Gastroesophageal sphincter (tissue), 4 donors: Measurements from ENCODE around the gene EHD1. TPM values are rescaled to one million over a fixed set of nuclear protein-coding genes. Genes with fewer than 3 reads are reported as not detected.

Experiments used
- ATAC-seq: fragments of 150-250 bp; one replicate; pipeline ENCODE4 v1.9.1; 2016; ENCODE audit warnings: mild to moderate bottlenecking, moderate library complexity
- H3K27ac ChIP-seq, 4 donors: fragments of 200-600 bp; sonication (generic) in 3 of 4; 1 replicate in 3 of 4; 2 replicates in 1 of 4; pipeline ENCODE4 v1.5.1; 2016 to 2019
- H3K27me3 ChIP-seq: fragments of 200-600 bp; sonication (generic); one replicate; pipeline ENCODE4 v1.5.1; 2019
- H3K36me3 ChIP-seq, 2 donors: fragments of 200-600 bp; sonication (generic); one replicate each; pipeline ENCODE4 v1.5.1; 2019; ENCODE audit warnings: control low read depth in 1 of 2
- H3K4me1 ChIP-seq, 3 donors: fragments of 200-600 bp; sonication (generic); 1 replicate in 2 of 3; 2 replicates in 1 of 3; pipeline ENCODE4 v1.5.1; 2016 to 2019; ENCODE audit warnings: control low read depth in 2 of 3
- H3K4me3 ChIP-seq, 2 donors: fragments of 200-600 bp; sonication (generic); one replicate each; pipeline ENCODE4 v1.5.1; 2019; ENCODE audit warnings: mild to moderate bottlenecking in 1 of 2, moderate library complexity in 1 of 2
- H3K9me3 ChIP-seq, 3 donors: fragments of 200-600 bp; sonication (generic); one replicate each; pipeline ENCODE4 v1.5.1; 2017 to 2019; ENCODE audit warnings: control low read depth in 2 of 3
- CTCF ChIP-seq, 4 experiments: fragments of 200-600 bp in 2 of 4; fragments of 450-650 bp in 2 of 4; sonication (generic) in 1 of 4; IDR thresholded peaks; one replicate each; pipeline ENCODE4 v1.5.1; 2017 to 2019; ENCODE audit warnings: antibody characterized with exemption in 4 of 4, mild to moderate bottlenecking in 2 of 4, moderate library complexity in 2 of 4
- EP300 ChIP-seq: sonication (generic); formaldehyde crosslinking; IDR thresholded peaks from one replicate; pipeline ENCODE4 v1.6.1; 2017; ENCODE audit warnings: antibody characterized with exemption, mild to moderate bottlenecking
- POLR2A ChIP-seq, 2 donors: fragments of 450-650 bp; IDR thresholded peaks; one replicate each; pipeline ENCODE4 v1.6.1; 2017; ENCODE audit warnings: antibody characterized with exemption in 2 of 2, mild to moderate bottlenecking in 2 of 2, moderate library complexity in 1 of 2
- POLR2AphosphoS5 ChIP-seq: sonication (generic); formaldehyde crosslinking; IDR thresholded peaks from one replicate; pipeline ENCODE4 v1.6.1; 2017; ENCODE audit warnings: antibody characterized with exemption
- WGBS, 2 donors: methylation state at CpG; one replicate each; pipeline ENCODE4 v1.1.5; 2018; ENCODE audit warnings: low coverage in 1 of 2; 5-methylcytosine and 5-hydroxymethylcytosine counted together
- total RNA-seq, 4 donors: library from RNA; depleted of rRNA; stranded (reverse); fragments of >200 nt; gene quantifications; one replicate each; pipeline ENCODE4 v1.1.0, GENCODE V29; 2016

Gene EHD1
- total RNA-seq, 4 donors from 2014 or later: 92.1 to 188 (median 101) TPM

DNA sequence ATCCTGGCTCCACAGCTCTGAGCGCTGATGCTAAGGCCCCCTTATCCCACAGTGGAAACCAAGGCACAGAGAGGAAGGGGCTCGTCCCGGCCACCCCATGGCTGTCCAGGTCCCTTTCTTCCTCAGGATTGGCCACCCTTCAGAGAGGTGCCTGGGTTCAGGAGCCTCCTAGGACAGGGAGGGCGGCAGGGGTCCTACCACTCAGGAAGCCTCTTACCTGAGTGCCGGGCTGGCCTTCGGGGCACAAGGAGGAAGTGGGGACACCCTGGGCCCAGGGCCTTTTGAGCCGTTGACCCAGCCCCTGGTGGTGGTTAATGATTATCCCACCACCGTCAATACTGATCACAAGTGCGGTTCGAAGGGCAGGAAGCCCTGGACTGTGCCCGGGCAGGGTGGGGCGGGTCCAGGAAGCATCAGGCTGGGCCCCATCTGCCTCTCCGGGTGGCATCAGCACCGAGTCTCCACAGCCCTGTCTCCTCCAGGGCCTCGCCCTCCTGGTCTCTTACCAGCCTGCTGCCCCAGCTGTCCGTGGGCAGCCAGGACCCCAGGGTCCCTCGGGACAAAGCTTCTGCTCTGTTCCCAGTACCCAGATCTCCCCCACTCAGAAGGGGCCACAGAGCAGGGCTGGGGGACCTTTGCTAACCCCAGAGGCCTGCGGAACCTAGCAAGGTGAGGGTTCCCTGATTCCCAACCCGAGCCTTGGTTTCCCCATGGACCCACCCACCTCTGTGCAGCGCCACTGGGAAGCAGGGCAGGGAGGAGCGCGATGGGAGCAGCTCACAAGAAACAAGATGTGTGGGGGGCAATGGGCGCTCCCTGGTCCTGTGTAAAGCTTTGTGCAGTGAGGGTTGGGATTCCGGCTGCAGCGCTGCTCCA is 15.0 kb upstream of the EHD1 start:
- no CpG with 5 or more reads among the region's 25 CpGs for WGBS, 2 donors
- Histone ChIP-seq H3K4me1 (peaks cover 0 to 15% (median 5%) of the 10 kb centered on the region in 3 donors), H3K4me3 (no peak overlapping the region), H3K27ac (peak overlapping the region in 1 of 4 donors; percentile 19), H3K27me3 (no peaks in the 10 kb centered on the region), H3K9me3 (no peaks in the 10 kb centered on the region), H3K36me3 (peaks cover 0 to 41% of the 10 kb centered on the region in 2 donors)
- TF ChIP-seq CTCF (IDR thresholded peaks at IDR 0.05) (no peak), EP300 (no peak), POLR2AphosphoS5 (no peak), POLR2A (IDR thresholded peaks at IDR 0.05) (no peak)
- ATAC-seq: no peak

DNA sequence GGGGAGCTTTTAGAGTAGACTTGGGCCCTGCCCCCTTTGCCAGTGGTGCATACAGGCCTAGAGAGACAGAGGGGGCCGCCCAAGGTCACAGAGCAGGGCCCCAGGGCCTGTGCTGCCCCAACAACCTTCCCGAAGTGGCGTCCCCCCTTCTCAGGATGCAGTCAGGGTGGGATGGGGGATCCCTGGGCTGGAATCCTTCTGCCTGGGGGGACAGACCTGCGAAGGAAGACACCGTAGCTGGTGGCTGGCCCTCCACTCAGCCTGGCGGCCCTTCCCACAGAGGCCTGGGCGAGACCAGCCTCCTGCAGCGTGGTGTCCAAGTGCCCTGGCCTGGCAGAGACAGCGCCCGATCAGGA is 14.4 kb upstream of the EHD1 start:
- no peak for ATAC-seq
- H3K27ac ChIP-seq: no peak overlapping the region
- peaks cover 0 to 35% of the 10 kb centered on the region in 2 donors for H3K36me3 ChIP-seq
- H3K9me3 ChIP-seq: no peaks in the 10 kb centered on the region
- no CpG with 5 or more reads among the region's 10 CpGs for WGBS, 2 donors
- TF ChIP-seq POLR2A (IDR thresholded peaks at IDR 0.05) (no peak), POLR2AphosphoS5 (no peak), EP300 (no peak), CTCF (IDR thresholded peaks at IDR 0.05) (no peak)
- H3K4me1 ChIP-seq: peaks cover 0 to 21% (median 11%) of the 10 kb centered on the region in 3 donors
- H3K4me3 ChIP-seq: no peak overlapping the region
- H3K27me3 ChIP-seq: no peaks in the 10 kb centered on the region

- H3K27me3 ChIP-seq: no peaks in the 10 kb centered on the region
- 80 to 88% methylated on average over 7 to 9 of the region's 11 CpGs for WGBS, 2 donors
- no peaks in the 10 kb centered on the region for H3K9me3 ChIP-seq
- peaks cover 0 to 31% of the 10 kb centered on the region in 2 donors for H3K36me3 ChIP-seq
- no peak for TF ChIP-seq POLR2AphosphoS5
- no peak for TF ChIP-seq POLR2A (IDR thresholded peaks at IDR 0.05)
- TF ChIP-seq CTCF (IDR thresholded peaks at IDR 0.05): no peak
- no peak for TF ChIP-seq EP300
- no peak overlapping the region for H3K4me3 ChIP-seq
- H3K27ac ChIP-seq: no peak overlapping the region
- no peak for ATAC-seq
- H3K4me1 ChIP-seq: peaks cover 0 to 25% (median 15%) of the 10 kb centered on the region in 3 donors
Measured at GRCh38 chr11:64892411-64892831, 14.0 kb upstream of the EHD1 start.

DNA sequence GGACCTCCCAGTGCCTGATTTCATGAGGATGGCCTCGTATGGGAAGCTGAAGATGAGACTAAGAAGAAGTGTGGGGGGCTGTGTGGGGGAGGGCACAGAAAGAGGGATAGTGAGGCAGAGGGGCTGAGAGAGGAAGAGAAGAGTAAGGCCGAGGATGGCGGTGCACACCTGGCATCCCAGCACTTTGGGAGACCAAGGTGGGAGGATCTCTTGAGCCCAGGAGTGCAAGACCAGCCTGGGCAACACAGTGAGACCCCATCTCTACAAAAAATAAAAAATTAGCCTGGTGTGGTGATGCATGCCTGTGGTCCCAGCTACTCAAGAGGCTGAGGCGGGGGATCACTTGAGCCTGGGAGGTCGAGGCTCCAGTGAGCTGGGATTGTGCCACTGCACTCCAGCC is 13.5 kb upstream of the EHD1 start:
- Histone ChIP-seq H3K36me3 (peaks cover 0 to 25% of the 10 kb centered on the region in 2 donors), H3K9me3 (no peaks in the 10 kb centered on the region), H3K27ac (no peak overlapping the region), H3K4me1 (peaks cover 0 to 29% (median 15%) of the 10 kb centered on the region in 3 donors), H3K4me3 (no peak overlapping the region), H3K27me3 (no peaks in the 10 kb centered on the region)
- ATAC-seq: no peak
- 83 to 91% methylated on average over 4 of the region's 5 CpGs for WGBS, 2 donors
- TF ChIP-seq EP300: no peak
- TF ChIP-seq CTCF (IDR thresholded peaks at IDR 0.05): no peak
- no peak for TF ChIP-seq POLR2AphosphoS5
- TF ChIP-seq POLR2A (IDR thresholded peaks at IDR 0.05): no peak
